H9 (cell line): ENCODE data around the gene TMEM164. TPM values are rescaled to one million over a fixed set of nuclear protein-coding genes. Genes with fewer than 3 reads are reported as not detected.

Experiments used
- DNase-seq: peaks from one replicate; pipeline ENCODE4 v3.0.0-alpha.2; 2017
- H2AFZ ChIP-seq: one replicate; pipeline ENCODE4 v1.6.1; 2013; ENCODE audit warnings: mild to moderate bottlenecking, low read length, control low read depth, moderate library complexity
- H2AK5ac ChIP-seq: 2 replicates; pipeline ENCODE4 v1.6.1; 2013; ENCODE audit warnings: low read length, control low read depth, mixed read lengths; ENCODE audit not compliant: insufficient read length
- H2BK120ac ChIP-seq: one replicate; pipeline ENCODE4 v1.6.1; 2013; ENCODE audit warnings: low read depth, mild to moderate bottlenecking, low read length, control low read depth, inconsistent platforms; ENCODE audit not compliant: poor library complexity, severe bottlenecking
- H2BK12ac ChIP-seq: 2 replicates; pipeline ENCODE4 v1.6.1; 2013; ENCODE audit warnings: low read length, control low read depth, mixed read lengths, low read depth; ENCODE audit not compliant: insufficient read length
- H2BK15ac ChIP-seq: 2 replicates; pipeline ENCODE4 v1.6.1; 2013; ENCODE audit warnings: low read depth, low read length, control low read depth
- H2BK20ac ChIP-seq: one replicate; pipeline ENCODE4 v1.6.1; 2013; ENCODE audit warnings: low read depth, mild to moderate bottlenecking, low read length, control low read depth, inconsistent platforms; ENCODE audit not compliant: poor library complexity, severe bottlenecking
- H2BK5ac ChIP-seq: 2 replicates; pipeline ENCODE4 v1.6.1; 2013; ENCODE audit warnings: low read length, control low read depth, mixed read lengths; ENCODE audit not compliant: insufficient read length
- H3K14ac ChIP-seq: 2 replicates; pipeline ENCODE4 v1.6.1; 2013; ENCODE audit warnings: low read length, control low read depth; ENCODE audit not compliant: insufficient read depth
- H3K18ac ChIP-seq: 2 replicates; pipeline ENCODE4 v1.6.1; 2013; ENCODE audit warnings: low read depth, mild to moderate bottlenecking, mixed read lengths, low read length, control low read depth; ENCODE audit not compliant: insufficient read length
- H3K23ac ChIP-seq: 2 replicates; pipeline ENCODE4 v1.6.1; 2013; ENCODE audit warnings: low read length, control low read depth, mixed read lengths, low read depth; ENCODE audit not compliant: insufficient read length
- H3K23me2 ChIP-seq: 2 replicates; pipeline ENCODE4 v1.6.1; 2013; ENCODE audit warnings: low read depth, mild to moderate bottlenecking, mixed read lengths, low read length, control low read depth; ENCODE audit not compliant: insufficient read length, poor library complexity, severe bottlenecking
- H3K27ac ChIP-seq: 2 replicates; pipeline ENCODE4 v1.5.1; 2013; ENCODE audit warnings: low read length, control low read depth, mixed read lengths, low read depth; ENCODE audit not compliant: insufficient read length
- H3K27me3 ChIP-seq: 2 replicates; pipeline ENCODE4 v1.6.1; 2013; ENCODE audit warnings: low read length, control low read depth, inconsistent platforms; ENCODE audit not compliant: insufficient read depth
- H3K4ac ChIP-seq: 2 replicates; pipeline ENCODE4 v1.6.1; 2013; ENCODE audit warnings: low read depth, mild to moderate bottlenecking, control low read depth, inconsistent platforms, low read length, moderate library complexity
- H3K4me1 ChIP-seq: 2 replicates; pipeline ENCODE4 v1.6.1; 2013; ENCODE audit warnings: low read length, control low read depth, inconsistent platforms; ENCODE audit not compliant: insufficient read depth
- H3K4me2 ChIP-seq: 2 replicates; pipeline ENCODE4 v1.6.1; 2013; ENCODE audit warnings: low read length, control low read depth, mixed read lengths; ENCODE audit not compliant: insufficient read length, insufficient read depth
- H3K56ac ChIP-seq: 2 replicates; pipeline ENCODE4 v1.6.1; 2013; ENCODE audit warnings: low read depth, mild to moderate bottlenecking, mixed read lengths, low read length, control low read depth; ENCODE audit not compliant: insufficient read length
- H3K79me1 ChIP-seq: 2 replicates; pipeline ENCODE4 v1.6.1; 2013; ENCODE audit warnings: low read depth, mild to moderate bottlenecking, moderate library complexity, low read length, control low read depth, inconsistent platforms; ENCODE audit not compliant: insufficient read depth, poor library complexity, severe bottlenecking
- H3K79me2 ChIP-seq: 2 replicates; pipeline ENCODE4 v1.6.1; 2013; ENCODE audit warnings: low read length, control low read depth, inconsistent platforms; ENCODE audit not compliant: insufficient read depth
- H3K9ac ChIP-seq: 2 replicates; pipeline ENCODE4 v1.6.1; 2013; ENCODE audit warnings: low read length, control low read depth, mixed read lengths; ENCODE audit not compliant: insufficient read length; ENCODE audit errors: extremely low read depth
- H3K9me3 ChIP-seq: one replicate; pipeline ENCODE4 v1.6.1; 2013; ENCODE audit warnings: low read depth, low read length, inconsistent platforms; ENCODE audit not compliant: control insufficient read depth
- H3T11ph ChIP-seq: one replicate; pipeline ENCODE4 v1.6.1; 2013; ENCODE audit warnings: mild to moderate bottlenecking, low read length, control low read depth, inconsistent platforms
- H4K20me1 ChIP-seq: one replicate; pipeline ENCODE4 v1.6.1; 2013; ENCODE audit not compliant: control insufficient read depth, insufficient read length, insufficient read depth
- H4K5ac ChIP-seq: 2 replicates; pipeline ENCODE4 v1.6.1; 2013; ENCODE audit warnings: low read depth, mild to moderate bottlenecking, mixed read lengths, low read length, control low read depth; ENCODE audit not compliant: insufficient read length
- H4K8ac ChIP-seq: replicated peaks from 2 replicates; pipeline ENCODE4 v1.6.1; 2013; ENCODE audit warnings: low read length, control low read depth, mixed read lengths, low read depth; ENCODE audit not compliant: insufficient read length
- H4K91ac ChIP-seq: 2 replicates; pipeline ENCODE4 v1.6.1; 2013; ENCODE audit warnings: low read depth, mild to moderate bottlenecking, moderate library complexity, mixed read lengths, low read length, control low read depth; ENCODE audit not compliant: insufficient read length
- H3K27ac Mint-ChIP-seq, 3 experiments: 2 replicates in 2 of 3; 3 replicates in 1 of 3; pipeline ENCODE4 v1.8.0; 2020 to 2021; ENCODE audit warnings: mixed read lengths in 3 of 3, mild to moderate bottlenecking in 1 of 3, moderate library complexity in 1 of 3
- H3K27me3 Mint-ChIP-seq: 2 replicates; pipeline ENCODE4 v1.8.0; 2021; ENCODE audit warnings: low read depth, mild to moderate bottlenecking, moderate library complexity, mixed read lengths
- H3K36me3 Mint-ChIP-seq, 3 experiments: 2 replicates in 2 of 3; 3 replicates in 1 of 3; pipeline ENCODE4 v1.8.0; 2020 to 2021; ENCODE audit warnings: low read depth in 3 of 3, mixed read lengths in 3 of 3; ENCODE audit not compliant: insufficient read depth in 1 of 3
- H3K4me1 Mint-ChIP-seq, 2 experiments: 2 replicates each; pipeline ENCODE4 v1.8.0; 2020; ENCODE audit warnings: mixed read lengths in 2 of 2
- H3K4me3 Mint-ChIP-seq, 2 experiments: 2 replicates in 1 of 2; 3 replicates in 1 of 2; pipeline ENCODE4 v1.8.0; 2020 to 2021; ENCODE audit warnings: mild to moderate bottlenecking in 2 of 2, mixed read lengths in 2 of 2, moderate library complexity in 1 of 2
- H3K9me3 Mint-ChIP-seq, 2 experiments: 2 replicates in 1 of 2; 3 replicates in 1 of 2; pipeline ENCODE4 v1.8.0; 2020; ENCODE audit warnings: mild to moderate bottlenecking in 2 of 2, mixed read lengths in 2 of 2, moderate library complexity in 1 of 2
- CTCF ChIP-seq: fragments of 200-600 bp; sonication (generic); conservative IDR thresholded peaks from 3 replicates; pipeline ENCODE4 v1.8.0; 2021; ENCODE audit warnings: antibody characterized with exemption, mild to moderate bottlenecking
- WGBS: extraction: QIAGEN DNeasy Blood & Tissue Kit; methylation state at CpG from one replicate; pipeline ENCODE4 v1.1.7; 2013; ENCODE audit warnings: missing lambda C conversion rate, low lambda C conversion rate, mixed read lengths; ENCODE audit not compliant: insufficient read length; ENCODE audit errors: extremely low coverage; 5-methylcytosine and 5-hydroxymethylcytosine counted together
- total RNA-seq: library from RNA; stranded (reverse); gene quantifications from 2 replicates; pipeline ENCODE4 v1.2.1, GENCODE V29; 2021

The TMEM164 gene
- total RNA-seq, 1 experiment from 2014 or later: 30.4 TPM

GRCh38 chrX:110020536-110020935 lies 17.6 kb downstream of the TMEM164 start:
- no peaks in the 10 kb centered on the region for H3K79me1 ChIP-seq
- H3K23ac ChIP-seq: no peak overlapping the region
- no peaks in the 10 kb centered on the region for H3K9me3 Mint-ChIP-seq
- H3K27me3 ChIP-seq: no peaks in the 10 kb centered on the region
- no peak overlapping the region for H4K5ac ChIP-seq
- no peak overlapping the region for H3K4me3 Mint-ChIP-seq
- no peak overlapping the region for H2BK20ac ChIP-seq
- no peak for TF ChIP-seq CTCF
- peaks cover 0 to 5% (median 4%) of the 10 kb centered on the region in 3 experiments; a peak in 2 of 7 replicates for H3K36me3 Mint-ChIP-seq
- no peak overlapping the region for H3K27ac ChIP-seq
- H3K9ac ChIP-seq: no peak overlapping the region
- no peak overlapping the region for H3K18ac ChIP-seq
- no peak overlapping the region for H3K4me2 ChIP-seq
- no peak overlapping the region for H2BK120ac ChIP-seq
- DNase-seq: no peak
- H3K27me3 Mint-ChIP-seq: no peaks in the 10 kb centered on the region
- no peak overlapping the region for H2BK15ac ChIP-seq
- no peaks in the 10 kb centered on the region for H3K9me3 ChIP-seq
- H3T11ph ChIP-seq: no peak overlapping the region
- no peak overlapping the region for H4K8ac ChIP-seq
- no CpG with 5 or more reads among the region's 1 CpG for WGBS
- H3K4ac ChIP-seq: no peak overlapping the region
- H3K79me2 ChIP-seq: no peaks in the 10 kb centered on the region
- H3K23me2 ChIP-seq: no peaks in the 10 kb centered on the region
- no peak overlapping the region for H3K14ac ChIP-seq
- peaks cover 12 to 15% of the 10 kb centered on the region in 2 experiments for H3K4me1 Mint-ChIP-seq
- no peak overlapping the region for H2BK12ac ChIP-seq
- H3K27ac Mint-ChIP-seq: no peak overlapping the region
- no peak overlapping the region for H3K56ac ChIP-seq
- H2AK5ac ChIP-seq: no peak overlapping the region
- no peak overlapping the region for H2BK5ac ChIP-seq
- no peaks in the 10 kb centered on the region for H4K20me1 ChIP-seq
- H4K91ac ChIP-seq: no peak overlapping the region
- H2AFZ ChIP-seq: no peak overlapping the region
- H3K4me1 ChIP-seq: no peaks in the 10 kb centered on the region; the same call in 1 of the 2 replicates
